GM12873 (cell line): ENCODE results near the gene POC1A.

Experiments
- TF ChIP-seq, protein P1 (sequence below): IDR thresholded peaks from 2 replicates; pipeline ENCODE4 v1.5.1; 2012; ENCODE audit warnings: low read depth, mild to moderate bottlenecking, moderate library complexity, low read length, control low read depth; ENCODE audit not compliant: insufficient read depth; ENCODE audit errors: missing control alignments

Gene POC1A

DNA sequence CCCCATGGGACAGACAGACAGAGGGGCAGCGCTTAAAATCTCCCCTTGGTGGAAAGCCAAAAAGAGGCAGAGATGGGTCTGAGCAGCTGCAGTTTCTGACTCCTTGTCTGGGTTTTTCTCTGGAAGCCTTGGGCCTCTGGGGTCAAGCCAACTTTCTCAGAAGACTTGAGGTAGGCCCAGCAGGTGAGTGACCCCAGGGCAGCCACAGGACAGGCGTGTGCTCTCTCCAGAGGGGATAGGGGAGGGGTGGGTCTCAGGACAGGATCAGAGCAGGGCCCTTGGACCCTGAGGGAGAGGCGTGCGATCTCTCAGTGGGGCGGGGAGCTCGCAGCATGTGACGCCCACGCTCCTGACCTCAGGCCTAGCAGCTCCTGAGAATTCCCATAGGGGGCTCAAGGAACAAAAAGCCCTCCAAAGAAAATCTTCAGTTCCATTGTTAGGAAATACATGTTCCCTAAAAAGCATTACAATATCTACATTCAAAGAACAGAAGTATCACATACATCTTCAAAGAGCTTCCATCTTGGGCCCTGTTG is 63.2 kb downstream of the POC1A start:
- TF ChIP-seq, protein P1, sequence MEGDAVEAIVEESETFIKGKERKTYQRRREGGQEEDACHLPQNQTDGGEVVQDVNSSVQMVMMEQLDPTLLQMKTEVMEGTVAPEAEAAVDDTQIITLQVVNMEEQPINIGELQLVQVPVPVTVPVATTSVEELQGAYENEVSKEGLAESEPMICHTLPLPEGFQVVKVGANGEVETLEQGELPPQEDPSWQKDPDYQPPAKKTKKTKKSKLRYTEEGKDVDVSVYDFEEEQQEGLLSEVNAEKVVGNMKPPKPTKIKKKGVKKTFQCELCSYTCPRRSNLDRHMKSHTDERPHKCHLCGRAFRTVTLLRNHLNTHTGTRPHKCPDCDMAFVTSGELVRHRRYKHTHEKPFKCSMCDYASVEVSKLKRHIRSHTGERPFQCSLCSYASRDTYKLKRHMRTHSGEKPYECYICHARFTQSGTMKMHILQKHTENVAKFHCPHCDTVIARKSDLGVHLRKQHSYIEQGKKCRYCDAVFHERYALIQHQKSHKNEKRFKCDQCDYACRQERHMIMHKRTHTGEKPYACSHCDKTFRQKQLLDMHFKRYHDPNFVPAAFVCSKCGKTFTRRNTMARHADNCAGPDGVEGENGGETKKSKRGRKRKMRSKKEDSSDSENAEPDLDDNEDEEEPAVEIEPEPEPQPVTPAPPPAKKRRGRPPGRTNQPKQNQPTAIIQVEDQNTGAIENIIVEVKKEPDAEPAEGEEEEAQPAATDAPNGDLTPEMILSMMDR, result no peak

DNA sequence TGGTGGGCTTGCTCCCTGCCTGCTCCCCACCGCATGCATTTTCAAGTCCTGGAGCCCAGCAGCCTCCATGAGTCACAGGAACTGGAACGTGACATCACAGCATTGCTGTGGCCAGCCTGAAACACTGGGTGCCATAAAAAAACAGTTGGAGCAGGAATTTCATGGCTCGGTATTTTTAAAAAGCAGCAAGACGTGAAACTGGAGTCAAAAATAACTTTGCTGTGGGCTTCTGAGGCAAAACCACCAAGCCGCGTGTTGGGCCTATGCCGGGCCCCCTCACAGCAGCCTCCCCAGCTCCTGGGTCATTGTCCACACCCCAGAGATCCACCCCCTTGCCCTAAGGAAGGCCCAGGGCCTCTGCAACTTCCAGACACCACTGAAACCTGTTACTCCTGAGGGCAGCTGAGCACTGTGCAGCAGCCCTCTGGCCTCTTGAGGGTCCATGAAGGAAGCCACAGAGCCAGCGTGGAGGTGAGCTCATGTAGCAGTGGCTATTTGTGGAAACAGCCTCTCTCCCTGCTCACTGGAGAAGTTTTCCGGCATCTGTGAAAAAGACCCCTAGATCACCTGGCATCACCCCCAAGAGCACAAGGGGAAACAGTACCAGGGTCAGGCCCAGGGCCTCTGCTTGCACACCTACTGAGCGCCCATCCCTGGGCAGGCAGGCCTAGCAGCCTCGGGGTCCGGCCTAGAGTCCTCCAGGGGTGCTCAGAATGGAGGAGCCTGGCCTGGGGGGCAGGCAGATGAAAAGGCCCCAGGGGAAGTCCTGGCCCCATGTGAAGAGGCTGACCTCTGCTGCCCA is 63.9 kb downstream of the POC1A start:
- TF ChIP-seq, protein P1, result no peak

DNA sequence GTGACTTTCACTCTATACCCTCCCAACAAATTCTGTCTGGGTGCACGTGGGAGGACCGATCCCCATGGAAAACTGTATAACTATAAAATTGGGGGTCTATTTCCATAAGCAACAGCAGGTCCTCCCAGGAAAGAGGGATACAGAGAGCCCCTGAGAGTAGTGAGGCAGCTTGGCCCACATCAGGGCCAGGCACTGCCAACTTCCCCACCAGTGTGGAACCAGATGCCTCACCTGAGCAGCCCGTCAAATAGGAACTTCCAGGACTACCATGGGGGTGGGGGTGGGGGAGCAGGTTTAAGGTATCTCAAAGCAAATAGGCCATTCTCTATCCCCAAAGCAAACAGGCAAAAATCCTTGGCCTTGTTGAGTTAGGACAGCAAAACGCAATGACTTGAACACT is 64.5 kb downstream of the POC1A start:
- TF ChIP-seq, protein P1, result no peak

DNA sequence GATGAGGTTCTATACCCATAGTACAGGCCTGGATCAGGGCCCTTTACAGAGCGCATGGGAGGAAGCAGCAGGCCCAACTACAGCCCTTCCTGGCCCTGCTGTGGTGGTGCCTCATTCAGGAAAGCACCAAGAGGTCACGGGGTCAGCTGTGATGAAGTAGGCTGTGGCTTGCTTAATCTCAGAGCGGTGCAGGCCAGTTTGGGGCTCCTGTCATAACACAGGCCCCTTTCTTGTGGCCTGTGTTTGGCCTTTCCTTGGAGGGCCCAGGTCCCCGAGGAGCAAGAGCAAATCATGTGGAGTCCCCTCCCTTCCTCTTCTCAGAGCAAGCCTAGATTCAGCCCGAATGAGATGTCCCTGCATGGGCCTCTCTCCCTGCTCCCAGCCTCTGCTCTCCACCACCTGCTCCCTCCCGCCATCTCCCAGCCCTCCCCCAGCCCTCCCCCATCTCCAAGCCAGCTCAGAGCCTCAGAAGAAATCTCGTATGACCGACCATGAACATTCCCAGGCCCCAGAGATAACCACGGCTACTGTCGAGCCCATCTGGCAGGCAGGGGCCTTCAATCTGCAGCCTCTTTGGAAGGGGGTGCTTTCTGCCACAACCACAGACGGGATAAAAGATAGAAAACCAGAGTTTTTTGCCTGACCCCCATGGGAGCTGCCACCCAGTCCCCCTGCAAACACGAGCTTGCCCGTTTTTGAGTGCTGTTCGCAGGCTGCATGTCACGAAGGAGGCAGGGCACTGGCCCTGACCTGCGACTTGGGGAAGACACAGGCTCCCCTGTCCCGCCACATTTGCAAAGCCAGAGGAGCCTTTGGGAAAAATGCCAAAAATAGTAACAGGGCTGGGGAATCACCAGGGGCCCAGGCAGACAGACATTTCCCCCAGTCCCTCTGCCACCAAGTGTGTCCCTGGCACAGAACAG is 65.5 kb downstream of the POC1A start:
- TF ChIP-seq, protein P1, result no peak

DNA sequence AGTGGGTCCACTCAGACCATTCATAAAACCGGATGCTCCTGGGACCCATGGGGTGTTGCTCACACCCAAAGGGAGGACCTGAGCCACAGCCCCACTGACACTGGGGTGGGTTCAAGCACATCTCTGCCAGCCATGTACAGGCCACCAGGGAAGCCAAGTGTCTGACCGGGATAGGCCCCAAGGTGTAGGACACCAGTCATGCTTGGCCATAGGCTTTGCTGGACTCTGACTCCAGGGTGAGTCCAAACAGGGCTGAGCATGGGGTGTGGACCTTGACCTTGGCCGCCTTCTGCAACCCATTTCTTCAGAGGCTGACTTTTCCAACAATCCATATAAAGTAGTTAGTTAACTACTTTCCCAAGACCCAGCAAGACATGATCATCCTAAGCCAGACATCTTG is 66.5 kb downstream of the POC1A start:
- TF ChIP-seq, protein P1, result no peak

DNA sequence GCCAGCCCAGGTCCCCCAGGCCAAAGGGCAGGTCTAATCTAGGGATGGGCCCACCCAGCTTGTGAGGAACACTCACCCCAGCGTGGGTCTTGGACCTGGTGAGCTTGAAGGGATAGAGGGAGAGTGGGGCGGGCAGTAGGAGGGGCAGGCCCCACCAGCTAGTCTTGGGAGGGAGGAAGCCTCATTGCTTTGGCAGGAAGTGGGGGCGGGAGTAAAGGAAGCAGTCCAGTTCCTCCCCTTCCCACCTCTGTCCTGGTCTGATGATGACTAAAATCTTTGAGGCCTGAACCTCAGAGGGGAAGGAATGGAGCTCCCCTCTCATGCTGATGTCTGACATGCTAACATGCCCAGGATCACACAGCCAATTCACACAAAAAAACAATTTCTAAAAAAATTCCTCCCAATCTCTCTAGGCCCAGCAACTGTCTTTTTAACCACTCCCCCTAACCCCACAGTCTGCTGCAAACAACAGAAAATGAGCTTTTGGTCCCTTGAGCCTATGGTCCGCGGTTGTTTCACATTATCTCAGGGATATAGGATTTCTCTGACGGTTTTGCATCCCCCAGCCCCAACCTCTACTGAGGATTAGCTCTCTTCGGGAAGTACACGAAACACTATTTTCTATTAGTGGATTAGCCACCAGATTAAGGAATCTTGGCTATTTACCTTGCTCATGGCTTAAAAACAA is 67.1 kb downstream of the POC1A start:
- TF ChIP-seq, protein P1, result no peak
